Measurements from ENCODE around the gene PGAM5. TPM values are rescaled to one million over a fixed set of nuclear protein-coding genes. Genes with fewer than 3 reads are reported as not detected.

PGAM5 gene
- total RNA-seq, 2 experiments from 2014 or later, result 54.3 to 56.4 TPM

GRCh38 chr12:132717011-132717410, 6.4 kb downstream of the PGAM5 start:
- H3K4me3 Mint-ChIP-seq, result no peak overlapping the region
- POLR2A ChIA-PET, result no interaction called here
- no peak overlapping the region for H3K27ac Mint-ChIP-seq
- H3K36me3 Mint-ChIP-seq, result peaks cover 47% of the 10 kb centered on the region
- DNase-seq, result no peak
- no peaks in the 10 kb centered on the region for H3K9me3 Mint-ChIP-seq
- H3K4me1 Mint-ChIP-seq (ENCODE audit: low read depth), result peaks cover 17% of the 10 kb centered on the region
- CTCF ChIA-PET, result no interaction called here
- intact Hi-C loops (cut with micrococcal nuclease), result no loop called here
- no peaks in the 10 kb centered on the region for H3K27me3 Mint-ChIP-seq

DNA sequence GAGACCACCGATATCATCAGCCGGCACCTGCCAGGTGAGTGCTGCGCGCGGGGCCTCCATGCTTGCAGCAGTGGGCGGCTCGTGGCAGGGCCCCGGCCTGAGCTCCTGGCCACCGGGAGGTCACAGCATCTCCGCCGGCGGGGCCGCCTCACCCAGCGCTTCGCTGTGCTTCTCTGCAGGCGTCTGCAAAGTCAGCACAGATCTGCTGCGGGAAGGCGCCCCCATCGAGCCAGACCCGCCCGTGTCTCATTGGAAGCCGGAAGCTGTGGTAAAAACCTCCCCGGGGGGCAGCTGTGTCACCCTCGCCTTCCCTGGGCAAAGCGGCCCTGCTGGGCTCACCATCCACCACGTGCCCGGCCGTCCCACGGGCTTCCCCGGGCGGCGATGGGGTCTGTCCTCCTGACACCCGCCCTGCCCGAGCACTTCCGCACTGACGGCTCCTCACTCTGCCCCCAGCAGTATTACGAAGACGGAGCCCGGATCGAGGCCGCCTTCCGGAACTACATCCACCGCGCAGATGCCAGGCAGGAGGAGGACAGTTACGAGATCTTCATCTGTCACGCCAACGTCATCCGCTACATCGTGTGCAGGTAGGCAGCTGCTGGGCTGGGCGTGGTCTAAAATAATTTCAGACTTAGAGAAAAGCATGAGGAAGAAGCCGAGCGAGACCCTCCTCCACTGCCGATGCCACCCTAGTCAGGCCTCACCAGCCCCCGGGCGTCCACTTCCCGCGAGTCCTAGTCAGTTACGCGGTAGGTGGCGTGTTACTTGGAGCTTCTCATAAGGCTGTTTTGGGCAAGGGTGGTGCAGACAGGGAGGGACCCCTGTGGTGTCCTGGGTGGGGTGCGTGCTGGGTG, 7.1 kb downstream of the PGAM5 start:
- CTCF ChIA-PET, result no interaction called here
- H3K36me3 Mint-ChIP-seq, result peaks cover 48% of the 10 kb centered on the region
- DNase-seq, result no peak
- no peak overlapping the region for H3K27ac Mint-ChIP-seq
- POLR2A ChIA-PET, result no interaction called here
- no peak overlapping the region for H3K4me3 Mint-ChIP-seq
- H3K4me1 Mint-ChIP-seq (ENCODE audit: low read depth), result peaks cover 12% of the 10 kb centered on the region
- intact Hi-C loops (cut with micrococcal nuclease), result no loop called here
- H3K9me3 Mint-ChIP-seq, result no peaks in the 10 kb centered on the region
- H3K27me3 Mint-ChIP-seq, result no peaks in the 10 kb centered on the region

DNA sequence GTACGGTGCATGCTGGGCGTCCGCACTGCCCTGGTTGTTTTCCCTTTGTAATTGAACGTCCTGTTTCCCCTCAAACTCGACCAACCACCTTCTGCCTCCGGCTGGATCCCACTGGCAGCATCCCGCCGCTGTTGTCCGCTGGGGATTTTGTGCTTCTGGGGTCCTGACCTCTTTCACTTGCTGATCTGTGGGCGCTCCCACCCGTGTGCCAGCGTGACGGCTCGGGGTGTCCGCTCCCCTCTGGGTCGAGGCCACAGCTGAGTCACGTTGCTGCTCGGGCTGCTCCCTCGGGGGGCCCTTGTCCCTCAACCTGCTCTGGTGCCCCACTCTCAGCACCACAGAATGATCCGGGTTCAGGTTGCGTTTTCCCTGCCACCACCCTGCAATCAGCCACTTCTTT, 8.0 kb downstream of the PGAM5 start:
- POLR2A ChIA-PET, result no interaction called here
- no peak for DNase-seq
- intact Hi-C loops (cut with micrococcal nuclease), result no loop called here
- H3K4me1 Mint-ChIP-seq (ENCODE audit: low read depth), result peaks cover 4% of the 10 kb centered on the region
- H3K9me3 Mint-ChIP-seq, result no peaks in the 10 kb centered on the region
- H3K27ac Mint-ChIP-seq, result no peak overlapping the region
- no peak overlapping the region for H3K4me3 Mint-ChIP-seq
- H3K27me3 Mint-ChIP-seq, result no peaks in the 10 kb centered on the region
- peaks cover 50% of the 10 kb centered on the region for H3K36me3 Mint-ChIP-seq
- CTCF ChIA-PET, result no interaction called here

GRCh38 chr12:132719141-132719953, 8.7 kb downstream of the PGAM5 start:
- H3K9me3 Mint-ChIP-seq, result no peaks in the 10 kb centered on the region
- peaks cover 2% of the 10 kb centered on the region for H3K4me1 Mint-ChIP-seq (ENCODE audit: low read depth)
- ChIA-PET CTCF (no interaction called here), POLR2A (no interaction called here)
- no peak overlapping the region for H3K27ac Mint-ChIP-seq
- intact Hi-C loops (cut with micrococcal nuclease), result no loop called here
- H3K36me3 Mint-ChIP-seq, result peaks cover 53% of the 10 kb centered on the region
- no peaks in the 10 kb centered on the region for H3K27me3 Mint-ChIP-seq
- no peak for DNase-seq
- H3K4me3 Mint-ChIP-seq, result no peak overlapping the region

- Mint-ChIP-seq H3K27ac (no peak overlapping the region), H3K4me3 (no peak overlapping the region), H3K9me3 (no peaks in the 10 kb centered on the region), H3K4me1 (ENCODE audit: low read depth) (no peaks in the 10 kb centered on the region), H3K36me3 (peaks cover 51% of the 10 kb centered on the region), H3K27me3 (no peaks in the 10 kb centered on the region)
- POLR2A ChIA-PET, result no interaction called here
- CTCF ChIA-PET, result no interaction called here
- DNase-seq, result no peak
- intact Hi-C loops (cut with micrococcal nuclease), result no loop called here
These were observed 9.3 kb downstream of the PGAM5 start for GRCh38 chr12:132719954-132720324.

DNA sequence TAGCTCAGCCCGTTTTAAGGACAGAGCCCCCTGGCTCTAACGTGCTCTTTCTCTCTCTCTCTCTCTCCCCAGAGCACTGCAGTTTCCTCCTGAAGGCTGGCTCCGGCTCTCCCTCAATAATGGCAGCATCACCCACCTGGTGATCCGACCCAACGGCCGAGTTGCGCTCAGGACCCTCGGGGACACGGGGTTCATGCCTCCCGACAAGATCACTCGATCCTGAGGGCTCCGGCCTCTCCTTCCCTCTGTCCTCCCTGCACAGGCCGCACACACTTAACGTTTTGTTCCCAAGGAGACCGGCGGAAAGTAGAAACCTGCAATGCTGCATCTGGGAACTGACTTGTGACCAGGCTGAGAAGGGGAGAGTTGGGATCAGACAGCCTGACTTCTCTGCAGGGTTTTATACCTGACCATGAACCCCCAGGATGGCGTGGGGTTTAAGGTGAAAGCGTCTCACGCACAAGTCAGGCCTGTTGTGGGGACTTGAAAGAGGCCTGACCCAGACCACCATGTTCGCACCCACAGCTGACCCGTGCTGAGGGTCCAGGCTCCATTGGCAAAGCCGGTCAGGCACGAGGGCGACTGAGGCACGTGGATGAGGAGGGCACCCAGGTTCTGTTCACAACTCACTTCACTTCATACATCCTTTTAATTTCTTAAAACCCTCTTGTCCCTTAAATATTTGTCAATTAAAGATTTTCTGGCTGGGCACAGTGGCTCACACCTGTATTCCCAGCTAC, 10.1 kb downstream of the PGAM5 start:
- Mint-ChIP-seq H3K36me3 (peaks cover 56% of the 10 kb centered on the region), H3K27ac (peak overlapping the region; percentile 29), H3K4me1 (ENCODE audit: low read depth) (no peaks in the 10 kb centered on the region), H3K4me3 (no peak overlapping the region), H3K9me3 (no peaks in the 10 kb centered on the region), H3K27me3 (no peaks in the 10 kb centered on the region)
- POLR2A ChIA-PET, result interaction anchor here (1.0 kb wide), 1 partner anchor 10 kb away, joined by 3 read pairs; the partner anchor contains the start of gene PGAM5
- intact Hi-C loops (cut with micrococcal nuclease), result no loop called here
- no peak for DNase-seq
- CTCF ChIA-PET, result no interaction called here

DNA sequence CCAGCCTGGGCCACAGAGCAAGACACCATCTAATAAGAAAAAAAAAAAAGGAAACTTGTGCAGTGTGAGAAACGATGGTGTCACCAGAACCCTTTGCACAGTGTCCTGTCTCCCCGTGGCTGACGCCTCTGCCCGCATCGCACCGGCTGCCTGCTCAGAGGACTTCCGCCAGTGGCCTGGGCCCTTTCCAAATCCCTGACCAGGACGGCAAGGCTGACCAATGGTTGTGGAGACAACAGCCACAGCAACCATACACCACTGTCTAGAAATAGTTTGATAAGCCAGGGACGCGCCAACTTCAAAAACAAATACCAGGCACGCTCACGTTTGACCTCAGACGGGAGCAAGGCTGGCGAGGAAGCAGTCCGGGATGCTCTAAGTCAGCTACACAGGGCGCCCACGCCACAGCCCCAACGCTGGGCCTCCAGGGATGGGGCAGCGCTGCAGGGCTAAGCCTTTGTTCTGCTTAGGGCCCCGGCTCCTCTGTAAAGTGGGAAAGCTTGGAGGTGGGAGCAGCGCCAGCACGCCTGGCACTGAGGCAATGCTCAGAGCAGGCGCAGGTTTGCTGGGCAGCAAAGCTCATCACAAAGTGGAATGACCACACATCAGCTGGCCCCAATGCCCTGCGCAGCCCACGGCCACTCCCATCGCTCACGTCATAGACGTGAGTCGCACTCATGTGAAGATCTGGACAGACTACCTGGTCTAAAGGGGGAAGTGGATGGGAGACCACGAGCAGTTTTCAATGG, 12.5 kb downstream of the PGAM5 start:
- ChIA-PET CTCF (no interaction called here), POLR2A (no interaction called here)
- no peak for DNase-seq
- Mint-ChIP-seq H3K27ac (no peak overlapping the region), H3K4me3 (no peak overlapping the region), H3K27me3 (no peaks in the 10 kb centered on the region), H3K9me3 (no peaks in the 10 kb centered on the region), H3K4me1 (ENCODE audit: low read depth) (no peaks in the 10 kb centered on the region), H3K36me3 (peaks cover 67% of the 10 kb centered on the region)
- intact Hi-C loops (cut with micrococcal nuclease), result no loop called here

- no peaks in the 10 kb centered on the region for H3K4me1 Mint-ChIP-seq (ENCODE audit: low read depth)
- CTCF ChIA-PET, result no interaction called here
- POLR2A ChIA-PET, result no interaction called here
- intact Hi-C loops (cut with micrococcal nuclease), result no loop called here
- no peaks in the 10 kb centered on the region for H3K9me3 Mint-ChIP-seq
- peaks cover 71% of the 10 kb centered on the region for H3K36me3 Mint-ChIP-seq
- no peak for DNase-seq
- H3K27ac Mint-ChIP-seq, result no peak overlapping the region
- no peaks in the 10 kb centered on the region for H3K27me3 Mint-ChIP-seq
- H3K4me3 Mint-ChIP-seq, result no peak overlapping the region
These were observed 13.1 kb downstream of the PGAM5 start for GRCh38 chr12:132723764-132724140.

DNA sequence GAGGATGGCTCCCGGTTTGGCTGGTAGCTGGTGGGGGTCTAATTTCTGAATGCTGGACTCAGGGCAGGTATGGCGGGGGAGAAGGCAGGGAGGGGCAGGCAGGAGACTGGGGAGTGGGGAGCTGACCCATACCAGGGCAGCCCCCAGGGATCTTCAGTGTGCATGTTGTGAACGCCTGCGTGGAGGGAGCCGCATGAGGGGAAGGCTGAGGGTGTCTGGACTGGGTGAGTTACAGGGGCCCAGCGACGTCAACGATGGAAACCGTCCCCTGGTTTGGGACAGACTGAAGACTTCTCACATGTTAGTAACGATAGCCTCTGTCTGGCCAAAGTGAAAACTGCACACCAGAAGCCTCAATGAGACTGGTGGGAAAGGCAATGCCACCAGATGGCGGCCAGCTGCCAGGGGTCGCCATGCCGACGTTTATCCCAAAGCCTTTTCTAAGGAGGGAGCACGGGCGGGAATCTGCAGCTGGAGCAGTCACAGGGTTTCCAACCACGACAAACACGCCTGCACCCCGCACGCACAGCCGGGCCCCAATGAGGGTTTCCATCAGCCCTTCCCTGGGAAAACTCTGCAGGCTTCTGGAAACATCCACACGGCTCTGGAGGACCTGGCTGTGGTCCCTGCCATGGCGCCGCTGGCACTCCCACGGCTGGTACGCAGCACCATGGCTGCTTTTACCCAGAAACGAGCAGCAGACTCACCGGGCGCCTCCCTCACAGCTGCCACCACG, 14.0 kb downstream of the PGAM5 start:
- DNase-seq, result no peak
- ChIA-PET POLR2A (interaction anchor here (0.5 to 1.1 kb wide), 2 partner anchors 10 to 189 kb away, joined by 3 to 4 read pairs; no protein-coding TSS in a partner anchor), CTCF (no interaction called here)
- intact Hi-C loops (cut with micrococcal nuclease), result no loop called here
- Mint-ChIP-seq H3K4me3 (no peak overlapping the region), H3K9me3 (no peaks in the 10 kb centered on the region), H3K27me3 (no peaks in the 10 kb centered on the region), H3K27ac (no peak overlapping the region), H3K4me1 (ENCODE audit: low read depth) (no peaks in the 10 kb centered on the region), H3K36me3 (peaks cover 68% of the 10 kb centered on the region)

GRCh38 chr12:132726386-132726785, 15.7 kb downstream of the PGAM5 start:
- Mint-ChIP-seq H3K36me3 (peaks cover 70% of the 10 kb centered on the region), H3K9me3 (no peaks in the 10 kb centered on the region), H3K27ac (no peak overlapping the region), H3K4me3 (no peak overlapping the region), H3K4me1 (ENCODE audit: low read depth) (no peaks in the 10 kb centered on the region), H3K27me3 (no peaks in the 10 kb centered on the region)
- POLR2A ChIA-PET, result interaction anchor here (0.5 kb wide), 1 partner anchor 113 kb away, joined by 5 read pairs; no protein-coding TSS in a partner anchor
- DNase-seq, result no peak
- intact Hi-C loops (cut with micrococcal nuclease), result no loop called here
- CTCF ChIA-PET, result no interaction called here

DNA sequence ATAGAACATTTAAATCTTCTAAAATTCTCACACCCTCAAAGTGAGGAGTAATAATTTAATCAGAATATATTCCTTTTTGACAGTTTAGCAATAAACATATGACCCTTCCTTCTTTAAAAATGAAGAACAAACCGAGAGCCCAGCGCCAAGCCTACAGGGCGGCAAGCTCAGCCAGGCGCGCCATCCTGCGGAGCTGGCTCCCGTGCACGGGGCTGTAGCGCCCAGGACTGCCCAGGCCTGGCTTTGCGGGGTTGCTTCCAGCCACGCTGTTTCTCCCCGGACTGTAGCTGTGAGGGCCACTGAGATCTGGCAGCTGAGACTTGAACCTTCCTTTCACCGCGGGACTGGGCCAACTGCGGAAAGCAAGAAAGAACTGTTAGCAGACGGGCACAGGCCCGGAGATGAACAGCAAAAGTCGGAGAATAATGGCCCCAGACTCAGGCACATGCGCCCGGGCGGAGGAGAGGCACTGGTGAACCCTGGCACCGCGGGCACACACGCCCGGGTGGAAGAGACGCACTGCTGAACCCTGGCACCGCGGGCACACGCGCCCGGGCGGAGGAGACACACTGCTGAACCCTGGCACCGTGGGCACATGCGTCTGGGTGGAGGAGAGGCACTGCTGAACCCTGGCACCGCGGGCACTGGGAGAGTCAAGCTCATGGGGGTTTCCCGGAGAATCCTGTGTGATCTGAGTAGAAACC, 16.6 kb downstream of the PGAM5 start:
- Mint-ChIP-seq H3K9me3 (no peaks in the 10 kb centered on the region), H3K4me1 (ENCODE audit: low read depth) (no peaks in the 10 kb centered on the region), H3K27ac (no peak overlapping the region), H3K4me3 (no peak overlapping the region), H3K27me3 (no peaks in the 10 kb centered on the region), H3K36me3 (peaks cover 72% of the 10 kb centered on the region)
- POLR2A ChIA-PET, result interaction anchor here (0.5 kb wide), 1 partner anchor 113 kb away, joined by 5 read pairs; no protein-coding TSS in a partner anchor
- CTCF ChIA-PET, result no interaction called here
- intact Hi-C loops (cut with micrococcal nuclease), result no loop called here
- DNase-seq, result no peak
